ENCODE results near the gene IQSEC1. TPM values are rescaled to one million over a fixed set of nuclear protein-coding genes. Genes with fewer than 3 reads are reported as not detected.
A peak's percentile ranks its signal among the peaks of the same experiment; 100 is the strongest.

Gene IQSEC1
- total and polyA plus RNA-seq, 10 of the 15 experiments (the other 5 are each of a cell fraction or from before 2014, with no cell fraction given), result 0.92 to 55.2 (median 8.5) TPM

GRCh38 chr3:12967606-12968351 lies 105.5 kb downstream of the IQSEC1 start:
- FAIRE-seq, result no peak
- no TSS peak for BruUV-seq (replicated peaks)

DNA sequence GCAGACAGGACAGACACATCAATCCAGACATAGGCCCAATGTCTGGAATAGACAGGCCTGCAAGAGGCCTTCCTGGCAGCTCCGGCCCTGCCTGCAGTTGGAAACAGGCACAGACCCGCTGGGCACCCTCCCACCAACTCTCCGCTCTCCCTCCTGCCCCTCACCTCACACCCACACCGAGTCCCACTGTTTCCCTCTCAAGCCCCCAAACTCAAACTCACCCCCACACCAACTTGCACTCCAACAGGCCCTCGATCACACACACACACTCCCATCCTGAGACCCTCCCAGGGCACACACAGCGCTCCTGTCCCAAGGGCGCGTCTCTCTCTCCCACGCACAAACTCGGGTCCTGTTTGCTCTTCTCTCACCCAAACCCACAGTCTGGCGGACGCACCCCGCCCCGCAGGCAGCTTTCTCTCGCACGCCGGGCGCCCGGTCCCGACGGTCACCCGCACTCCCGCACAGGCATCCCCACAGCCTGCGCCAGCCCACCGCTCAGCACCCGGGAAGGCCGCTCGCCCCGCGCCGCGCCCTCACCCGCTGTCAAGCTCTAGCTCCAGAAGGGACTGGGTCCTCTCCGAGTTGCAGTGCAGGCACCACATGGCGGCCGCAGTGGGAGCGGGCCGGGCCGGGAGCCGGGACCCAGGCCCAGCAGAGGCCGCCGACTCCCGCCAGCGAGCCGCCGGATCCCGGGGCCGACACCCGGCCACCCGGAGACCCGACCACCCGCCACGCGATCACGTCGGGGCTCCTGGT lies 106.2 kb downstream of the IQSEC1 start:
- Histone ChIP-seq H4K20me1 (ENCODE audit: control insufficient read depth, insufficient read depth) (peaks cover 21% of the 10 kb centered on the region), H3K79me2 (ENCODE audit: control insufficient read depth, insufficient read depth, low read length) (peaks cover 36% of the 10 kb centered on the region), H3K27me3 (replicated peaks in 1 of 2; ENCODE audit: control insufficient read depth in 2 of 2, insufficient read depth in 2 of 2, low read length in 1 of 2) (no peaks in the 10 kb centered on the region), H3K27ac (ENCODE audit: control insufficient read depth, insufficient read depth) (no peak overlapping the region), H3K4me3 (peak overlapping the region; percentile 65), H3K9me3 (replicated peaks; ENCODE audit: control insufficient read depth, insufficient read depth, low read length) (no peaks in the 10 kb centered on the region), H3K36me3 (ENCODE audit: control insufficient read depth in 2 of 2, insufficient read depth in 2 of 2, low read length in 1 of 2) (peaks cover 3 to 16% of the 10 kb centered on the region in 2 experiments; a peak in 3 of 4 replicates), H3K4me2 (ENCODE audit: control insufficient read depth, insufficient read depth) (peak overlapping the region; percentile 83), H2AFZ (ENCODE audit: control insufficient read depth, low read depth, low read length) (no peak overlapping the region), H3K9ac (ENCODE audit: control insufficient read depth, insufficient read depth, low read length) (peak overlapping the region; percentile 4; the same call in 1 of the 2 replicates), H3K4me1 (ENCODE audit: control insufficient read depth, insufficient read depth, low read length) (peaks cover 35% of the 10 kb centered on the region)
- intact Hi-C loops (cut with micrococcal nuclease; ENCODE audit: unreplicated experiment), result no loop called here
- ChIA-PET RAD21 (ENCODE audit: unreplicated experiment) (interaction anchor here (1.0 to 1.6 kb wide), 3 partner anchors 17 to 55 kb away, joined by 4 to 5 read pairs (median 5); no protein-coding TSS in a partner anchor), SMC1A (ENCODE audit: uncharacterized antibody, unreplicated experiment) (no interaction called here), CTCF (interaction anchor here (0.6 to 2.0 kb wide), 4 partner anchors 17 to 125 kb away, joined by 3 to 8 read pairs (median 5); no protein-coding TSS in a partner anchor), POLR2A (interaction anchor here (0.6 kb wide), 1 partner anchor 297 kb away, joined by 6 read pairs; no protein-coding TSS in a partner anchor)
- no TSS peak for BruUV-seq (replicated peaks)
- FAIRE-seq, result no peak
- in situ Hi-C loops (cut with MboI), result no loop called here
- no peak for DNase-seq (ENCODE audit: low read depth, low spot score)
- 43% methylated on average over 54 of the region's 56 CpGs for WGBS (ENCODE audit: insufficient coverage, insufficient replicate concordance, low lambda C conversion rate, missing lambda C conversion rate)
- ATAC-seq, result no peak; the same call in 1 of the 3 replicates
- TF ChIP-seq PML (IDR thresholded peaks at IDR 0.05; ENCODE audit: low read length) (no peak), CUX1 (IDR thresholded peaks at IDR 0.05; ENCODE audit: insufficient replicate concordance, low read depth, low read length) (no peak), GATAD2B (conservative IDR thresholded peaks at IDR 0.05; ENCODE audit: low read depth) (0 out of 2 replicates have a peak, but pooled peaks have one; percentile 50)
- TF ChIP-seq, protein P1, sequence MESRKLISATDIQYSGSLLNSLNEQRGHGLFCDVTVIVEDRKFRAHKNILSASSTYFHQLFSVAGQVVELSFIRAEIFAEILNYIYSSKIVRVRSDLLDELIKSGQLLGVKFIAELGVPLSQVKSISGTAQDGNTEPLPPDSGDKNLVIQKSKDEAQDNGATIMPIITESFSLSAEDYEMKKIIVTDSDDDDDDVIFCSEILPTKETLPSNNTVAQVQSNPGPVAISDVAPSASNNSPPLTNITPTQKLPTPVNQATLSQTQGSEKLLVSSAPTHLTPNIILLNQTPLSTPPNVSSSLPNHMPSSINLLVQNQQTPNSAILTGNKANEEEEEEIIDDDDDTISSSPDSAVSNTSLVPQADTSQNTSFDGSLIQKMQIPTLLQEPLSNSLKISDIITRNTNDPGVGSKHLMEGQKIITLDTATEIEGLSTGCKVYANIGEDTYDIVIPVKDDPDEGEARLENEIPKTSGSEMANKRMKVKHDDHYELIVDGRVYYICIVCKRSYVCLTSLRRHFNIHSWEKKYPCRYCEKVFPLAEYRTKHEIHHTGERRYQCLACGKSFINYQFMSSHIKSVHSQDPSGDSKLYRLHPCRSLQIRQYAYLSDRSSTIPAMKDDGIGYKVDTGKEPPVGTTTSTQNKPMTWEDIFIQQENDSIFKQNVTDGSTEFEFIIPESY (IDR thresholded peaks at IDR 0.05), result no peak

More at GRCh38 chr3:12967606-12968351, 105.5 kb downstream of the IQSEC1 start:
- Histone ChIP-seq H2AFZ (ENCODE audit: control insufficient read depth, low read depth, low read length) (peak overlapping the region; percentile 20; the same call in 1 of the 2 replicates), H3K4me1 (ENCODE audit: control insufficient read depth, insufficient read depth, low read length) (peaks cover 35% of the 10 kb centered on the region), H3K27me3 (replicated peaks in 1 of 2; ENCODE audit: control insufficient read depth in 2 of 2, insufficient read depth in 2 of 2, low read length in 1 of 2) (no peaks in the 10 kb centered on the region), H3K4me3 (peak overlapping the region; percentile 65), H3K4me2 (ENCODE audit: control insufficient read depth, insufficient read depth) (peak overlapping the region; percentile 90), H4K20me1 (ENCODE audit: control insufficient read depth, insufficient read depth) (peaks cover 18% of the 10 kb centered on the region), H3K27ac (ENCODE audit: control insufficient read depth, insufficient read depth) (no peak overlapping the region), H3K9ac (ENCODE audit: control insufficient read depth, insufficient read depth, low read length) (peak overlapping the region; percentile 4; the same call in 1 of the 2 replicates), H3K9me3 (replicated peaks; ENCODE audit: control insufficient read depth, insufficient read depth, low read length) (no peaks in the 10 kb centered on the region), H3K36me3 (ENCODE audit: control insufficient read depth in 2 of 2, insufficient read depth in 2 of 2, low read length in 1 of 2) (peaks cover 3 to 16% of the 10 kb centered on the region in 2 experiments; a peak in 3 of 4 replicates), H3K79me2 (ENCODE audit: control insufficient read depth, insufficient read depth, low read length) (peaks cover 34% of the 10 kb centered on the region)
- 4% methylated on average over 29 of the region's 64 CpGs for WGBS (ENCODE audit: insufficient coverage, insufficient replicate concordance, low lambda C conversion rate, missing lambda C conversion rate)
- DNase-seq (ENCODE audit: low read depth, low spot score) (no peak), ATAC-seq (peak; percentile 97)
- intact Hi-C loops (cut with micrococcal nuclease; ENCODE audit: unreplicated experiment) (no loop called here), in situ Hi-C loops (cut with MboI) (no loop called here)
- TF ChIP-seq HDAC6 (IDR thresholded peaks at IDR 0.05; ENCODE audit: unreplicated experiment) (no peak), POLR2AphosphoS2 (IDR thresholded peaks at IDR 0.05; ENCODE audit: low read depth, low read length) (no peak), EGR1 (IDR thresholded peaks at IDR 0.05; ENCODE audit: borderline replicate concordance in 1 of 2, low read depth in 2 of 2, low read length in 2 of 2) (peak in 1 of 2 experiments; percentile 90; a peak in 2 of 3 replicates)
- SMC1A ChIA-PET (ENCODE audit: uncharacterized antibody, unreplicated experiment), result no interaction called here
- POLR2A ChIA-PET, result interaction anchor here (0.6 kb wide), 1 partner anchor 298 kb away, joined by 6 read pairs; no protein-coding TSS in a partner anchor
- RAD21 ChIA-PET (ENCODE audit: unreplicated experiment), result interaction anchor here (0.8 to 1.6 kb wide), 4 partner anchors 16 to 116 kb away, joined by 3 to 5 read pairs (median 4); no protein-coding TSS in a partner anchor
- CTCF ChIA-PET, result interaction anchor here (0.6 to 2.7 kb wide), 2 partner anchors 14 to 126 kb away, joined by 3 to 11 read pairs; no protein-coding TSS in a partner anchor

Data from GM12878 (cell line).